OCI-LY7 (cell line): ENCODE results near the gene MYBBP1A.

Experiments used
- EZH2phosphoT487 ChIP-seq: fragments of 200-600 bp; sonication (generic); IDR thresholded peaks from 2 replicates; pipeline ENCODE4 v1.6.1; 2018; ENCODE audit warnings: low read depth, borderline replicate concordance, mild to moderate bottlenecking, mixed run types, antibody characterized with exemption, low read length, moderate library complexity, mixed read lengths
- TF ChIP-seq, protein P1 (sequence below): fragments of 200-600 bp; sonication (generic); conservative IDR thresholded peaks from 2 replicates; pipeline ENCODE4 v1.5.1; 2014; ENCODE audit warnings: mild to moderate bottlenecking, antibody characterized with exemption, low read length, moderate library complexity, mixed read lengths

DNA sequence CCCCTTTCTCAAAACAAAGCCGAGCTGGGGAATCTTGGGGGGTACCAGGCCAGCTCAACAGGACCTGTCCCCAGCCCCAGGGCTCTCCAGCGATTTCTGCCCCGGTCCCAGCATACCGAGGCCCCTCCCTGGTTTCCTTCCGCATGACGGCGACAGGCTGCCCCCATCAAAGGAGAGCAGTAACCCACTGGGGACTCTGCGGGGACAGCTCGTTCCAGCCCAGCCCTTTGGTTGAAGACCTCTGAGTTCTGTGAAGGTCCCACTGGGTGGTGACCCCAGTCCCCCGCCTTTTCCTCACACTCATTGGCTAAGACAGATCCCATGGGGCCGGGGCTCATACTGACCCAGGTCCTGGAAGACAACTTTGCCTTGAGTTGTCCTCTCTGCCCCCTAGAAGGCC is 33.2 kb upstream of the MYBBP1A start:
- TF ChIP-seq, protein P1, sequence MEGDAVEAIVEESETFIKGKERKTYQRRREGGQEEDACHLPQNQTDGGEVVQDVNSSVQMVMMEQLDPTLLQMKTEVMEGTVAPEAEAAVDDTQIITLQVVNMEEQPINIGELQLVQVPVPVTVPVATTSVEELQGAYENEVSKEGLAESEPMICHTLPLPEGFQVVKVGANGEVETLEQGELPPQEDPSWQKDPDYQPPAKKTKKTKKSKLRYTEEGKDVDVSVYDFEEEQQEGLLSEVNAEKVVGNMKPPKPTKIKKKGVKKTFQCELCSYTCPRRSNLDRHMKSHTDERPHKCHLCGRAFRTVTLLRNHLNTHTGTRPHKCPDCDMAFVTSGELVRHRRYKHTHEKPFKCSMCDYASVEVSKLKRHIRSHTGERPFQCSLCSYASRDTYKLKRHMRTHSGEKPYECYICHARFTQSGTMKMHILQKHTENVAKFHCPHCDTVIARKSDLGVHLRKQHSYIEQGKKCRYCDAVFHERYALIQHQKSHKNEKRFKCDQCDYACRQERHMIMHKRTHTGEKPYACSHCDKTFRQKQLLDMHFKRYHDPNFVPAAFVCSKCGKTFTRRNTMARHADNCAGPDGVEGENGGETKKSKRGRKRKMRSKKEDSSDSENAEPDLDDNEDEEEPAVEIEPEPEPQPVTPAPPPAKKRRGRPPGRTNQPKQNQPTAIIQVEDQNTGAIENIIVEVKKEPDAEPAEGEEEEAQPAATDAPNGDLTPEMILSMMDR = no peak
- TF ChIP-seq EZH2phosphoT487 = no peak
